Frontal cortex (tissue), 4 donors: ENCODE measurements around the gene ZC3H12D. TPM values are rescaled to one million over a fixed set of nuclear protein-coding genes. Genes with fewer than 3 reads are reported as not detected.
"Not testable (repeated sequence)": the region's sequence is repeated elsewhere in the genome, so short reads cannot be mapped to it uniquely, and the experiment has no call there.

Experiments used
- DNase-seq, 2 donors: peaks; one replicate each; pipeline ENCODE4 v3.0.0; 2012; ENCODE audit warnings: low spot score in 2 of 2
- FAIRE-seq: peaks from 2 replicates; lab custom pipeline; 2012; peaks lifted over from hg19 to GRCh38; lab: Jason Lieb, UNC
- total RNA-seq: library from RNA; depleted of rRNA; stranded (reverse); fragments of >200 nt; gene quantifications from one replicate; pipeline ENCODE4 v1.2.3, GENCODE V29; 2014
- donor health status: control.
- donor health status: control.
- donor health status: control.

ZC3H12D gene
- total RNA-seq, 1 donor from 2014 or later = 0.41 TPM

DNA sequence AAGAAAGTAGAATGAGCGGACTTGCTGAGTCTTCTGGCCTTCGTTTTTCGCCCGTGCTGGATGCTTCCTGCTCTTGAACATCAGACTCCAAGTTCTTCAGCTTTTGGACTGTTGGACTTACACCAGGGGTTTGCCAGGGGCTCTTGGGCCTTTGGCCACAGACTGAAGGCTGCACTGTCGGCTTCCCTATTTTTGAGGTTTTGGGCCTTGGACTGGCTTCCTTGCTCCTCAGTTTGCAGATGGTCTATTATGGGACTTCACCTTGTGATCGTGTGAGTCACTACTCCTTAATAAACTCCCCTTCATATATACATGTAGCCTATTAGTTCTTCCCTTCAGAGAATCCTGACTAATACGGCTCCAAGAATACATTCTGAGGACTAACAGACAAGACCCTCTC, 22.1 kb downstream of the ZC3H12D start:
- not testable (repeated sequence) for DNase-seq, FAIRE-seq

DNA sequence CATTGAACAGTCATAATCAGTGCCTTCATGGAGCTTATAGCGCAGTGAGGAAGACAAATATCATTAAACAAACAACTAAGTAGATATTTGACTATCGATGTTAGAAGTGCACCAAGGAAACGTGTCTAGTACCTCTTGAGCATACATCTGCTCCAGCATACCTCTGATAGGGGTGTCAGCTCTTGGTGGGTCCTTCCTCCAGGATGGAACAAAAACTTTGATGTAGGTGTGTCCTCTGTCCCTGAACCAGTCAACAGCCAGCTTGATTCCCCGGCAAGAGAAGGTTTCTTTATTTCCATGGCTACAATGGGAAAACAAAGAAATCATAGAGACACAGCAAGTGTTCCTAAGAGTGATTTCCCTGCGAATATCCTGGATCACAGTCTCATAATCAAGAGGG, 23.1 kb downstream of the ZC3H12D start:
- FAIRE-seq = no peak
- no peak for DNase-seq

DNA sequence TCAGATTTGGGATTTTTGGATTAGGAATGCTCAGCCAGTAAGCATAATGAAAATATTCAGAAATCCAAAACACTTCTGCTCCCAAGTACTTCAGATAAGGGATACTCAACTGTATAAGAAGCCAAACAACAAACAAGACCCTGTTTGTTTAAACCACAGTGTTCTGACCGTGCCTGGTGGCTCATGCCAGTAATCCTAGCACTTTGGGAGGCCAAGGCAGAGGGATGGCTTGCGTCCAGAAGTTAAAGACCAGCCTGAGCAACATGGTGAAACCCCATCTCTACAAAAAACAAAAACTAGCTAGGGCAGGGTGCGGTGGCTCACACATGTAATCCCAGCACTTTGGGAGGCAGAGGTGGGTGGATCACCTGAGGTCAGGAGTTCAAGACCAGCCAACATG, 24.6 kb downstream of the ZC3H12D start:
- DNase-seq, FAIRE-seq: not testable (repeated sequence)

DNA sequence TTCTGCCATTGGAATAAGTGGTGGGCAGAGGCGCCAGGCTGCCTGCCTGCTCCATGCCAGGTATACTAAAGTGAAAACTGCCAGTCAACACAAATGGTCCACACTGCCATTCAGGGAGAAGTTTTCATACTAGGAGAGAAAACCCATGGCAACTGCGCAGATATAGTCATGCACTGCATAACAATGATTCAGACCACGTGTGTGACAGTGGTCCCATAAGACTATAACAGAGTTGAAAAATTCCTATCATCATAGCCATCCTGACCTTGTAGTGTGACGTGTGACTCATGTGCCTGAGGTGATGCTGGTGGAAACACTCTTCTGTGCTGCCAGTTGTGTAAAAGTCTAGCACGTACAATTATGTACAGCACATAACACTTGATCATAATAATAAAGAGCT, 25.1 kb downstream of the ZC3H12D start:
- no peak for FAIRE-seq
- DNase-seq = no peak

DNA sequence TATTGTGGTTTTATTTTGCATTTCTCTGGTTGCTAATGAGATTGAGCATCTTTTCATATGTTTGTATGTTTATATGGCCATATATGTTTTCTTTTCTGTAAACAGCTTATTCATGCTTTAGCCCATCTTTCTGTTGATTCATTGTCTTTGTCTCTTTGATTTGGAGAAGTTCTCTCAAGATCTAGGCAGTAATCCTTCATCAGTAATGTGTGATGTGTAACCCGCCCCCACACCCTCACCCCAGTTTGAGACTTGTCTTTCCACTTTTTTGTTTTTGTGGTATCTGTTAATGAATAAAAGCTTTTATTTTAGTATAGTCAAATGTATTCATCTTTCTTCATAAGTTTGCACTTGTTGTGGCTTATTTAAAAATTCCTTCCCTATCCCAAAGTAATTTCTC, 26.0 kb downstream of the ZC3H12D start:
- FAIRE-seq (no peak), DNase-seq (no peak)

DNA sequence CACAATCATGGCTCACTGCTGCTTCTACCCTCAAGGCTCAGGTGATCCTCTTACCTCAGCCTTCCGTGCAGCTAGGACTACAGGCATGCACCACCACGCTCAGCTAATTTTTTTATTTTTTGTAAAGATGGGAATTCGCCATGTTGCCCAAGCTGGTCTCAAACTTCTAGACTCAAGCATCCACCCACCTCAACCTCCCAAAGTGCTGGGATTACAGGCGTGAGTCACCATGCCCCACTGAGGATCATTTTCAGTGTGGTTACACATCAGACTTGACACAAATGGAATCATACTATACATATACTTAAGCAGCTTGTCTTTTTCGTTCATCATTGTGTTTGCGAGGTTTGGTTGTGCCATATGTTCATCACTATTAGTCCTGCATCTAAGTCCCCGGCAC, 26.6 kb downstream of the ZC3H12D start:
- FAIRE-seq (no peak), DNase-seq (no peak)

DNA sequence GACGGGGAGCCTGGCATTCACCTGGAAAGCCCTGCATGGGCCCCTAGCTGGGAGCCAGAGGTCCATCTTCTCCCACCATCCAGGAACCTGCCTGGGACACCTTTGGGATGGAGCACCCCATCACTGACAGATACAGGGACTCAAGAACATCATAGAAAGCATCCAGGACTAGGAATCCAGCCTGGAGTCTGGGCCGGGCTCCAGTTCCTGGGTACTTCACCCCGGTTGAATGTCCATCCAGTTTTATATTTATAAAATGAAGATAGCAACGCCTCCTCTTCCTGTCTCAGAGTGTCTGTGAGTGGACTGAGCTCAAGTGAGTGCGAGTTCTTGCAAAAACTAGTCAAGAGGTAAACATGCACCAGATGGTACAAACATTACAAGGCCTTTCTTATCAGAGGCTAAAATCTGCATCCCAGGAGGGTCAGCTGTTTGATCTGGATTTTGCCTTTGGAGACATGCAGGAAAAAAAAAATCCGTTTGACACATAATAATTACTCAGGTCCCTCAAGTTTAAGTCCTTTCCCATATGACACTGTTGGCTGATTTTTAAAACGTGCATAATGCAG, 27.4 kb downstream of the ZC3H12D start:
- FAIRE-seq (no peak), DNase-seq (no peak)

DNA sequence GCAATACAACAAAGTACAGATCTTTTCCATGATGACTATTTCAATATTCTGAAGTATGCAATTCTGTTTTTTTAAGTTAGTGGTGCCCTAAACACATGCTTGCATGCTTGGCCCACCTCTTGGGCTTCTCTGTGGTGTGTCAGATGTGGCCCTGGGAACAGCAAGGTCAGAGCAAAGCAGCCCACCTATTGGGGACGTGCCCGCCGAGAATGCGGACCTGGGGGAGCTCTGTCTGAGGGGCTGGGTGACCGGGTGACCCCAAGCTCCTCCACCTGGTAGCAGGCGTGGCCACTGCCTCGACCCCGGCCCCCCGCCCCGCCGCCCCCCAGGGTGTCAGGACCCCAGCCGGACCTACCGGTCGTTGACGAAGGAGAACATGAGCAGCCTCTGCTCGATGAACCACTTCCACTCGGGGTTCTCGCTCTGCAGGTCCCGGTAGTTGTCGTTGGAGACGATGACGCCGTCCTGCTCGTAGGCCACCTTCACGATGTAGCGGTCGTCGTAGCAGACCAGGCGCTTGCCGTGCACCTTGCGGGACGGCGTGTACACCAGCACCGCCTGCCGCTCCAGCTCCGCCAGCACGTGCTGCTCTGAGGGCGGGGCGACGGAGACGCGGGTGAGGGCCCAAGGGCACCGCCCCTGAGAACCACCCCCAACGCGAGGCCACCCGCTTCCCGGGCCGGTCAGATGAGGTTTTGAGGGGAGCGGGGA, 28.3 kb downstream of the ZC3H12D start:
- DNase-seq (no peak), FAIRE-seq (no peak)

DNA sequence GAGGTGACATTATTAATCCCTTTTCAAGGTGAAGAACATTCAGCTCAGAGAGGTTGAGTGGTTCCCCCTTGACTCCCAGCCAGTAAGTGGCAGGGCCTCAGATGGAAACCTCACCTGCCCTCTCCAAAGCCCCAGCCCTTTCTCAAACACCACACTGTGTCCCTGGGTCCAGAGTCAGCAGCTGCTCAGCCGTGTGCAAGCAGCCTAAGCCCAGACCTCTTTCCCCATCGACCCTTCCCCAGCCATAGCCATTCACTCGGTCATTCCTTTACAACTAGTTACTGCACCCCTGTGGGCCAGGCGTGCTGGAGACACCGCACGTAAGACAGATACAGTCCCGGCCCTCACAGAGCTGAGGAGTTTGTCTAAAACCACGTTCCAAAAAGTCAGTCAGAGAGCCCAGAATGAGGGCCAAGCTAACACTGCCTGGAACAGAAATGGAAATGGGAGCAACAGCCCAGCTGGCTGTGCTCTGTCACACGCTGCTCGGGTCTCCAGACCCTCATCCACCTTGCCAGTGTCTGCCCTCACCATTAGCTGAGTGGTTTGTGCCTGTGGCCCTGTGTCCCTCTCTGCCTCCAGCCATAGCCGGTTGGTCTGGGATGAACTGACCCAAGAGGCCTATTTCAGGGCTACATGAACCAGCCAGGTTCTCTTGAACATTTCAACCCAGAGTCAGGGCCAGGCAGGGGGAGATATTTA, 29.6 kb downstream of the ZC3H12D start:
- FAIRE-seq (no peak), DNase-seq (no peak)

DNA sequence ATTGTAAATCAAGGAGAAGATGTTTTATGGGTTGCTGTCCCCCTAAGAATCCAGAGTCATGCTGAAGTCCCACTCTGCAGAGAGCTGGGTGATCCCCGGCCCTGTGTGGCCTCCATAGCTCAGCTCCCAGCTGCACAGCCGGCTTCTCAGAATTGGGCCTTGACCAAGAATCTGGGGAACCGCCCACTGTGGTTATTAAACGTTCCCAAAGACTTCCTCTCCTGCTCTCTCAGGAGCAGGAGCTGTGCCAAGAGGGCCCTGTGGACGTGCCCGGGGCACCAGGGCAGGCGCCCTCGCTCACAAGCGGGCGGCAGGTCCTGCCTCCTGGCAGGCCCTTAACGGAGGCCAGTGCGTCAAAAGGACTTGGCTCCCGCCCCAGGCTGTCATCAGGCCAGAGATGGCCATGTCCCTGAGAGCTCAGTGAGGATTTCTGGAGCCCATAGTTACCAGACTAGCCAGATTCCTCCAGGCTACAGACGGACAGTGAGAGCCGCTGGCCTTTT, 30.4 kb downstream of the ZC3H12D start:
- FAIRE-seq (no peak), DNase-seq (peak; percentile 86 to 88)

DNA sequence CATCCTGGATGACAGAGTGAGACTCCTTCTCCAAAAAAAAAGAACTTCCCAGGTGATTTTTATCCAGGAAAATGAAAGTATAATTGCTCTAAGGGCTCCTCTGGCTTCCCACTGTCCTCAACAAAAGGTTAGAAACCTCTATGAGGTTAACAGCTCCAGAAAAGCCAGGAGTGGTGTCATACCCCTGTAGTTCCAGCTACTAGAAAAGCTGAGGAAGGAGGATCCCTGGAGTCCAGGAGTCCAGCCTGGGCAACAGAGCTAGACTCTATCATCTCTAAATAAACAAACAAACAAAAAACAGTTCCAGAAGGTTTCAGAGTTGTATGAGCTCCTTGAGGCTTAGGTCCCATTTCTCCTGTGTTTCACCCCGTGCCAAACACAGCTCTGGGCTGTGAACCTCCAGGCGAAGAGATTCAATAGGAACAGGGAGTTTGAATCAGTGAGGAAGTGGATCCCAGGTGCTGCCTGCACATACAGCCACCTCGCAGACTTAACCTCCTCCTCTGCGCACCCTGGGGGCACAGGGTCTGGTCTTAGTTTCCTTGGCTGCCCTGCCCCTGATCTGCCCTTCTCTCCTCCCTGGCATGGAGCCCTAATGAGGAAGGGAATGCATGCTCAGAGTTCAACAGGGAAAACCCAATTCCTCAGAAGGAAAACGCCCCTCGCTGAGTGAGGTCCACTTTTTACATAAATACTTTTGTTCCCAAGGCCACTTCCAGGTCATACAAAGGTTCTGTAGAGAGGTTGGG, 31.0 kb downstream of the ZC3H12D start:
- FAIRE-seq (no peak), DNase-seq (no peak)

DNA sequence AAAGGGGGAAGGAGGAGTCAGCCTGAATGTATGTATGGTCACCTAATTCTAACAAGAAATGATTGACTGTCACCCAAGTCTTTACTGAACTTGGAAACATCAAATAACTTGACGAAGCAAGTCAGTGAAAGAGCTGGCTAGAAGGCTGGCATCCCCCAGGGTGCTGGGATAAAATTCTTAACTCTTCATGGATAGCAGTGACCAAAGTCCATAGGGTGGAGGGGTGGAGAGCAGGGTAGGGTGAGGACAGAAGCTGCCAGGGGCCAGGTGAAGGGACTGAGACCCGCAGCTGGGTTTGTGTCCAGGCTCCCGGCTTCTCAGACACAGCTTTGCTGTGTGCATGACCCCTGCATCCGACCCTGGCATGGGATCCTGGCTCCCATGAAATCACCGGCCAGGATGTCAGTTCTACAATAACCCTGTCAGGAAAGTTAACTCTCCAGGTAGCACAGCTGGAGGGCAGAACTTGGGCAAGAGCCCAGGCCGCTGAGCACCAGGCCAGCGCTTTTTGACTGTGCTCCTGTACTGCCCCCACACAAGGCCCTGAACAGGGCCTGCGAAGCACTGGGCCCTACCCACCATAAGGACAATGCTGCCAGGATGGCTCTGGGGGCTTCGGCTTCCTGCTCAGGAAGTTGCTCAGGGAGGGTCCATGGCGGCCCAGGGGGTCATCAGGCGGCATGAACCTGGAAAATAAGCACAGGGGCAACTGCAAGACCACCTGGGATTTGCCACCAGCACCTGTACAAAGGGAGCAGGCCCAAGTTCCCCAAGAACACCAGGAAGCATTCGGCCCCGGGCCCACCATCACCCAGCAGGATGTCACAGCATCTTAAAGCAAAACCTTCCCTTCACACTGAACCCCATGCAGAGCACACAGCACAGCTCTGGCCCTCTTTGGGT, 32.5 kb downstream of the ZC3H12D start:
- FAIRE-seq (no peak), DNase-seq (no peak)

DNA sequence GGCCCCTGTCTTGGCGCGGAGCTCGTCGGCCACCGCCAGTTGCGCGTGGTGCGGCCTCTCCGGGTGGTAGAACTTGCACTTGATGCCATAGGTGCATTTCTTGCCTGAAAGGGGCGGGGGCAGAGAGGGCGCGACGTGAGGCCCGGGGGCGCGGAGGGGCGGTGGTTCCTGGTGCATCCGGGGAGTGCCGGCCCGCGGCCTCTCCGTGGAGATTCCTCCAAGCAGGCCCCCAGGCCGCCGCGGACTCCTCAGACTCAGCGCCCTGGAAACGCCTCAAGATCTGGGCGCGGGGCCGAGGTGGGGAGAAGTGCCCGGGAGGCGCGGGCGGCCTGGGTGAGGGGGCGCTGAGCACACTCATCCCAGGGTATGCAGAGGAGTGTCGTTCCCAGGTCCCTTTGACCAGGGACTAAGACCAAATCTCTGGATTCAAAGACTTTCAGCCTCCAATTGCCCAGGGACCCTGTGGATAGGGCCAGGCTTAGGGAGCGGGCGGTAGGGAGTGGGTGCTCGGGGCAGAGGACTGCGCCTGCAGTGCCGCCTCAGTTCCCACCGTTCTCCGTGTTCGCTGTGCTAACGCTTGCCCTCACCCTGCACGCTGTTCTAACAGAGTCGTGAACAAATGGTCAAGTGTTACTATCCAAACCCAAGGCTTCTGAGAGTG, 33.3 kb downstream of the ZC3H12D start:
- DNase-seq (peak in 1 of 2 donors; percentile 54), FAIRE-seq (no peak)

DNA sequence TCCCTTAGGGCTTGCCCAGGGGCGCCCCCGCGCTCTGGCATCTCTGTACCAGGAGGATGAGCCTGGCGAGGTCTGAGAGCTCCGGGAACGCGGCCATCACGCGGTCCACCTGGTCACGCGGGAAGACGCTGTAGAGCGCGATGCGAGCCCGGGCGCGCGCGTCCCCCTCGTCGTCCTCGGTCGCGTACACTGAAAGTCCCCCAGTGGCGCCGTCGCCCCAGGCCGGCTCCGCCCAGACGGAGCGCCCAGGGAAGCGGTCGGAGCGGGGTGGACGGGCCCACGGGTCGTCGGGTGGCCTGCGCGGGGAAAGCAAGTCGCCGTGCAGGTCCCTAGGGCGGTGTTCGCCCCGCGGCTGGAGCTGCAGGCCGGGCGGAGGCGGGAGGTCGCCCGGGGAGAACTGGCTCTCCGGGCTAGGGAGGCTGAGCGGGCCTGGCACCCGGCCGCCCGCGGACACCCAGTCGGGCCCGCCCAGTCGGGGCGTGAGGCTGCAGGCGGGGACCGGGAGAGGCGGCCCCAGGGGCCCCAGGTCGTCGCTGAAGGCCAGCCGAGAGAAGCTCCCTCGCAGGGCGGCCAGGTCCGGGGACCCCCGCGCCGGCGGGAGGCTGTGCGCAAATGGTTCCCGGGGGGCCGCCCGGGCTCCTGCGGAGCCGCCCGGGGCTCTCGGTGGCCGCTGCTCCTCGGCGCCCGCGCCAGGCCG, 34.0 kb downstream of the ZC3H12D start:
- FAIRE-seq (no peak), DNase-seq (peak in 1 of 2 donors; percentile 48)

DNA sequence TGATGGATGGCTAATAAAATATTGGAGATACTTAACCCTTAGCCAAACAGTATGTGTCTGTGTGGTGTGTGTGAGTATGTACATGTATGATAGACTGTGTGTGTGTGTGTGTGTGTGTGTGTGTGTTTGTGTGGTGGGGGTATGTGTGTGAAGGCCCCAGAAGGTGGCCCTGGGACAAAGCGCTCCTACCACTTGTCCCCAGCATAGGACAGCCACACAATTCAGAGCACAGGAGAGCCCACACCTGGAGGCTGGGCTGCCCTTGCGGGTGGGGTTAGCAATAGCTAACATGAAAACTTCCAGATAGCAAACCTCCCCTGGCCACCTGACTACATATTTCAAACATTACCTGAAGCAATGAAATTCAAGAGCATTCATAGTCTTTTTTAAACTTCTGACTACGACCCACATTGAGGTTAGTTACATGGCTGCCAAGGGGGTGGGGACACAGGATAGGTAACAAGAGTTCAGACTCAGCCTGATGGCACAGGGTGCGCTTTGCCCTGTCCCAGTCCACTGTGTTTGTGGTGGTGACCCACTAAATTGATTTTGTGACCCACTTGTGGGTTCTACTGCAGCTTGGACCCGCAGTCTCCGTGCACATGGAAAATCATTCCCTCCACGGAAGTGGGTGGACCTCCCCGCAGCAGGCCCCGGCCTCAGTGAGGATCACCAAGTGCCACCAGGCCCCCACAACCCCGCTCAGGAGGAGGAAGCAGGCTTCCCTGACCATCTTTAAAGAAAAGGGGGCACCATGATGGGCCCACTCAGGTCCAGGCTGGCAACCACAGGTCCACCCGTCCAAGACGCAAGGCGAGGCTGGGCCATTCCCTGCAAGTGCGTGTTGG, 34.8 kb downstream of the ZC3H12D start:
- DNase-seq = no peak
- FAIRE-seq = no peak

DNA sequence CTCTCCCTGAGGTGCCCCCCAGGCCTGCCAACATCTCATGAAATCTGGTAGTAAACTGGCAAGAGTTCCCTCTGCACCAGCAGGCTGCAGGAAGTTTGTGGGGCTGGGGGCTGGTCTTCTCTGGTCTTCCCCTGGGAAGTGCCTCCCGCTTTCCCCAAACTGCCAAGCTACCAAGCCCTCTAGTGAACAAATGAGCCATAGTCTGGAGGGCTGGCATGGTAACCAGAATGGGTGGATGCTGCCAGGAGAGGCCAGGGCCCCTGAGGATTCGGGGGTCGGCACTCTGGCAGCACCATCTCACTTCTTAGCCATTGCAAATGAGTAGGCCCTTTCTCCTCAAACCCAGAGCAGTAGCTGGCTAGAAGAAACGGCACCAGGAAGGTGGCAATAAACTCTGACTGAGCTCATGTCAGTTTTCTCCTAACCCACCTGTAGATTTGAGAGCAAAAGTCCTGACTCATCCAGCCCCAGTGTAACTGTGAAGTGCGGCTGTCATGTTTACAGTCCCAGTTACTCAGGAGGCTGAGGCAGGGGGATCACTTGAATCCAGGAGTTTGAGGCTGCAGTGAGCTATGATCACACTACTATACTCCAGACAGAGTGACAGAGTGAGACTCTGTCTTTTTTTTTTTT, 35.9 kb downstream of the ZC3H12D start:
- DNase-seq = no peak
- no peak for FAIRE-seq

DNA sequence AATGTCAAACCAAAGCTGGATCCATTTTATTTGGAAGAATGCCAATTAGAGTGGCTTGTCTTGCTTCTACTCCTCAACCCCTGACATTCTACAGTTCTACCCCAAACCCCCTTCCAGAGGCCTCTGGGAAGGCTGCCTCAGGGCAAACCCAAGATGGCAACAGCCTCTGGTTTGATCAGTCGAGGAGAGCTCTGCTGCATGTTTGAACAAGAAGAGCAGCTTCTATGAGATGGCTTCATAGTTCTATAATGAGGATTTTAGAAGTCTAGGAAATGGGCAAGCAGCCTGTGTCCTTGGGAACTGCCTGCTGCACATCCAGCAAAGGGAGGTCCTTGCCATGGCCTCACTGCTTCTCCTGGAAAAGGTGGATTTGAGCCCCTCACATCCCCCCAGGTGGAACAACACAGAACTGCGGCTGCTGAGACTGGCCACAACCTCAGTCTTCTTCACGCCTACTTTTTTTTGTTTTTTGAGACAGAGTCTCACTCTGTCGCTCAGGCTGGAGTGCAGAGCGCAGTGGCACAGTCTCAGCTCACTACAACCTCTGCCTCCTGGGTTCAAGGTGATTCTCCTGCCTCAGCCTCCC, 37.9 kb downstream of the ZC3H12D start:
- no peak for FAIRE-seq
- DNase-seq = no peak
